ENCODE data around the gene NHS.

NHS gene

GRCh38 chrX:17511556-17511955, 136.6 kb downstream of the NHS start:
- DNase-seq (ENCODE audit: low read depth in 1 of 2, low spot score in 1 of 2): no peak
- TF ChIP-seq, protein P1, sequence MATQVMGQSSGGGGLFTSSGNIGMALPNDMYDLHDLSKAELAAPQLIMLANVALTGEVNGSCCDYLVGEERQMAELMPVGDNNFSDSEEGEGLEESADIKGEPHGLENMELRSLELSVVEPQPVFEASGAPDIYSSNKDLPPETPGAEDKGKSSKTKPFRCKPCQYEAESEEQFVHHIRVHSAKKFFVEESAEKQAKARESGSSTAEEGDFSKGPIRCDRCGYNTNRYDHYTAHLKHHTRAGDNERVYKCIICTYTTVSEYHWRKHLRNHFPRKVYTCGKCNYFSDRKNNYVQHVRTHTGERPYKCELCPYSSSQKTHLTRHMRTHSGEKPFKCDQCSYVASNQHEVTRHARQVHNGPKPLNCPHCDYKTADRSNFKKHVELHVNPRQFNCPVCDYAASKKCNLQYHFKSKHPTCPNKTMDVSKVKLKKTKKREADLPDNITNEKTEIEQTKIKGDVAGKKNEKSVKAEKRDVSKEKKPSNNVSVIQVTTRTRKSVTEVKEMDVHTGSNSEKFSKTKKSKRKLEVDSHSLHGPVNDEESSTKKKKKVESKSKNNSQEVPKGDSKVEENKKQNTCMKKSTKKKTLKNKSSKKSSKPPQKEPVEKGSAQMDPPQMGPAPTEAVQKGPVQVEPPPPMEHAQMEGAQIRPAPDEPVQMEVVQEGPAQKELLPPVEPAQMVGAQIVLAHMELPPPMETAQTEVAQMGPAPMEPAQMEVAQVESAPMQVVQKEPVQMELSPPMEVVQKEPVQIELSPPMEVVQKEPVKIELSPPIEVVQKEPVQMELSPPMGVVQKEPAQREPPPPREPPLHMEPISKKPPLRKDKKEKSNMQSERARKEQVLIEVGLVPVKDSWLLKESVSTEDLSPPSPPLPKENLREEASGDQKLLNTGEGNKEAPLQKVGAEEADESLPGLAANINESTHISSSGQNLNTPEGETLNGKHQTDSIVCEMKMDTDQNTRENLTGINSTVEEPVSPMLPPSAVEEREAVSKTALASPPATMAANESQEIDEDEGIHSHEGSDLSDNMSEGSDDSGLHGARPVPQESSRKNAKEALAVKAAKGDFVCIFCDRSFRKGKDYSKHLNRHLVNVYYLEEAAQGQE (IDR thresholded peaks at IDR 0.05; ENCODE audit: insufficient replicate concordance, low read depth): no peak
- TF ChIP-seq SPI1 (IDR thresholded peaks at IDR 0.05; ENCODE audit: borderline replicate concordance, low read depth) (no peak), CTCF (IDR thresholded peaks at IDR 0.05; ENCODE audit: insufficient read depth, low read length) (no peak), GABPA (IDR thresholded peaks at IDR 0.05; ENCODE audit: low read depth) (no peak)
- Histone ChIP-seq H3K4me3 (replicated peaks; ENCODE audit: insufficient read depth, low read length) (no peak overlapping the region), H3K27me3 (ENCODE audit: insufficient read depth, poor library complexity, severe bottlenecking) (no peaks in the 10 kb centered on the region), H3K27ac (replicated peaks) (no peak overlapping the region)

- Histone ChIP-seq H3K4me3 (replicated peaks; ENCODE audit: insufficient read depth, low read length) (no peak overlapping the region), H3K27me3 (ENCODE audit: insufficient read depth, poor library complexity, severe bottlenecking) (no peaks in the 10 kb centered on the region), H3K27ac (replicated peaks) (no peak overlapping the region)
- no peak for TF ChIP-seq CTCF (IDR thresholded peaks at IDR 0.05; ENCODE audit: insufficient read depth, low read length)
- TF ChIP-seq SPI1 (IDR thresholded peaks at IDR 0.05; ENCODE audit: borderline replicate concordance, low read depth): no peak
- TF ChIP-seq, protein P1 (IDR thresholded peaks at IDR 0.05; ENCODE audit: insufficient replicate concordance, low read depth): no peak
- TF ChIP-seq POLR2AphosphoS5 (IDR thresholded peaks at IDR 0.05; ENCODE audit: low read depth): no peak
- no peak for TF ChIP-seq GABPA (IDR thresholded peaks at IDR 0.05; ENCODE audit: low read depth)
- no peak for DNase-seq (ENCODE audit: low read depth in 1 of 2, low spot score in 1 of 2)
Measured at GRCh38 chrX:17519358-17519757, 144.4 kb downstream of the NHS start.

GRCh38 chrX:17520016-17520615, 145.1 kb downstream of the NHS start:
- Histone ChIP-seq H3K27me3 (ENCODE audit: insufficient read depth, poor library complexity, severe bottlenecking) (no peaks in the 10 kb centered on the region), H3K4me3 (replicated peaks; ENCODE audit: insufficient read depth, low read length) (no peak overlapping the region), H3K27ac (replicated peaks) (no peak overlapping the region)
- DNase-seq (ENCODE audit: low read depth in 1 of 2, low spot score in 1 of 2): no peak
- no peak for TF ChIP-seq CTCF (IDR thresholded peaks at IDR 0.05; ENCODE audit: insufficient read depth, low read length)
- no peak for TF ChIP-seq GABPA (IDR thresholded peaks at IDR 0.05; ENCODE audit: low read depth)
- TF ChIP-seq, protein P1 (IDR thresholded peaks at IDR 0.05; ENCODE audit: insufficient replicate concordance, low read depth): no peak
- no peak for TF ChIP-seq SPI1 (IDR thresholded peaks at IDR 0.05; ENCODE audit: borderline replicate concordance, low read depth)
- TF ChIP-seq POLR2AphosphoS5 (IDR thresholded peaks at IDR 0.05; ENCODE audit: low read depth): no peak
